GM19438 (cell line): Measurements from ENCODE around the gene SH2D1A.
"Not testable (repeated sequence)": the region's sequence is repeated elsewhere in the genome, so short reads cannot be mapped to it uniquely, and the experiment has no call there.

Experiments used
- ATAC-seq: cut with Tn5 transposase; IDR thresholded peaks from one replicate; pipeline ENCODE4 v1.9.1; 2021; ENCODE audit warnings: low read depth; ENCODE audit not compliant: unreplicated experiment

The SH2D1A gene

DNA sequence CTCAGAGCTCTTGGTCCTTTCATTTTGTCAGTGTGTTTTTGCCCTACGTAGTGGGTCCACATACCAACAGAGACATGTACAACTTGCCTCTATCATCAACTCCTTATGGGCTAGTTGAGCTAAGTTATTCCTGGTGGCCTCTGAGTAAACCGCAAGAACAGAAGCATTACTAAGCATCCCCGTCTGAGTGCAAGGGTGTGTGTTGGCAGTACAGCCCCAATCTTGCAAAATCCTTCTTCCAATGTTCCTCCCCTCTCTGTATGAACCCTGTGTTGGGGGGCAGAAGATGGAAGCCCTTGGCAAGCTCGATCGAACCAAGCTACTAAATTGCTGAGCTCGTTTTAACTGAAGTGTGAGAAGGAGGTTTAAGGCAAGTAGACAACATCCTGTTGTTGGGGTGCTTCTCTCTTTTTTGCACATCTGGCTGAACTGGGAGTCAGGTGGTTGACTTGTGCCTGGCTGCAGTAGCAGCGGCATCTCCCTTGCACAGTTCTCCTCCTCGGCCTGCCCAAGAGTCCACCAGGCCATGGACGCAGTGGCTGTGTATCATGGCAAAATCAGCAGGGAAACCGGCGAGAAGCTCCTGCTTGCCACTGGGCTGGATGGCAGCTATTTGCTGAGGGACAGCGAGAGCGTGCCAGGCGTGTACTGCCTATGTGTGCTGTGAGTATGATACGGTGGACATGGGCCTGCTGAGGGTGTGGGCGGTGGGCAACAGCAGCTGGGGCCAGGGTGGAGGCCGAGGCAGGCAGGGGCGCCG lies at the start of gene SH2D1A:
Gene SH2D1A (plus strand): TSS at position 447 of the 760 bp plus-strand sequence. CDS start 80 bp downstream, at position 527.
- ATAC-seq = no peak

GRCh38 chrX:124299323-124299722 lies 47.0 kb upstream of the SH2D1A start:
- not testable (repeated sequence) for ATAC-seq

DNA sequence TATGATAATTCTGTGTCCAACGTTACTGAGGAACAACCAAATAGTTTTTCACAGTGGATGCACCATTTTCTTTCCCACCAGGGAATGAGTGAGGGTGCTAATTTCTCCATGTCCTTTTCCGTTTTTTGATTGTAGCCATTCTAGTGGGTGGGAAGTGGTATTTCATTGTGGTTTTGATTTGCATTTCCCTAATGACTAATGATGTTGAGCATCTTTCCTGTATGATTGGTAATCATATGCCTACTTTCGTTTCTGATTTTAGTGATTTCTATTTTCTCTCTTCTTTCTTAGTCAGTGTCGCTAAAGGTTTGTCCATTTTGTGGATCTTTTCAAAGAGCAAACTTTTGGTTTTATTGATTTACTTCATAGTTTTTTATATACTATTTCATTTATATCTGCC lies 46.0 kb upstream of the SH2D1A start:
- no peak for ATAC-seq

- ATAC-seq = no peak
Observed at GRCh38 chrX:124307253-124307907, 39.0 kb upstream of the SH2D1A start.

GRCh38 chrX:124325732-124326131 lies 20.6 kb upstream of the SH2D1A start:
- no peak for ATAC-seq

DNA sequence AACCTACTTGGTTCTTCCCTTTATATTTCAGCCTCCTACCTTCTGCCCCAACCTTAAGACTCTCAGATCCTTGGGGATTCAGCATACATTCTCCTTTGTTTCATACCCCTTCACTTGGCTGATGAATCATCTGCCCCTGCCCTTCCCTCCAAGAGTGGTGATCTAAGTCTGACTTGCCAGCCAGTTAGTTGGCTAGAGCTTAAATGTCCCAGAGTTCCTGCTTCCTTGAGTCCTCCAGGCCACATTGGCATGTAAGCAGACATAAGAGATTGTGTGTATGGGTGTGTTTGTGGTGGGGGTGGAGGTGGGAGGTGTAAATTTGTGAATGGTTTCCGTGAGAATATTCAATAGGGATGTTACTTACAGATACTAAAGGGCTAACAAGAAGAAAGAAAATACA lies 17.6 kb upstream of the SH2D1A start:
- ATAC-seq = no peak

DNA sequence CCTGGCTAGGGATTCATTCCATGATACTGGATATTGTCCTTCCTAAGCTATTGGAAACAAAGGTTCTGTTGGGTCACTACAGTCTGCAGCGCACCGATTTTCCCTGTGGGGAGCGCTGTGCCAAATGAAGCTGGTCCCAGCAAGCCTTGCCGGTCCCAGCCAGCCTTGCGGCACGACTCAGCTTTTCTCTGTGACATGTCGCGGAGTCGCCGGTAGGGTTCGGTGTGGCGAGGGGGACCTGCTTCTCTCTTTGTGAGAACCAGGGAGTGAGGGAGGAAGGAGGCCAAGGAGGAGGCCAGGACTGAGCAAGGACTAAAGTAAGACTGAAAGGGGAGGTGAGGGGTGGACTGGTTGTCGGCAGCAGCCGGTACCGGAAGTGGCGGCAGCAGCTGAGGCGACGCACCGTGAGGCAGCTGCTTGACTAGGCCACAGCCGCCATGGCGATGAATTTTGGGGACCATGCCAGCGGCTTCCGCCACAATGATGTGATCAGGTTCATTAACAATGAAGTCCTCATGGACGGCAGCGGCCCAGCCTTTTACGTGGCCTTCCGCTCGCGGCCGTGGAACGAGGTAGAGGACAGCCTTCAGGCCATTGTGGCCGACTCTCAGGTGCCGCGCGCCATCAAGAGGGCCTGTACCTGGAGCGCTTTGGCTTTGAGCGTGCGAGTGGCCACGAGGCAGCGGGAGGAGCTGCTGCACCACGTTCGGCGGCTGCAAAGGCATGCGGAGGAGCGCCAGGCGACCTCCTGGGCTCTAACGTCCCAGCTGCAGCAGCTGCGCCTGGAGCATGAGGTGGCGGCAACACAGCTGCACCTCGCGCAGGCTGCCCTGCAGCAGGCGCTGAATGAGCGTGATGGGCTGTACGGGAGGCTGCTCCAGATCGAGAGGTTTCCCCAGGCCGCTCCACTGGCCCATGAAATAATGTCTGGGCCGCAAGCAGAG lies 13.6 kb upstream of the SH2D1A start, which contains the start of gene TEX13D:
Gene TEX13D (plus strand): TSS at position 180 of the 944 bp plus-strand sequence. CDS start 258 bp downstream, at position 438.
- ATAC-seq = no peak

DNA sequence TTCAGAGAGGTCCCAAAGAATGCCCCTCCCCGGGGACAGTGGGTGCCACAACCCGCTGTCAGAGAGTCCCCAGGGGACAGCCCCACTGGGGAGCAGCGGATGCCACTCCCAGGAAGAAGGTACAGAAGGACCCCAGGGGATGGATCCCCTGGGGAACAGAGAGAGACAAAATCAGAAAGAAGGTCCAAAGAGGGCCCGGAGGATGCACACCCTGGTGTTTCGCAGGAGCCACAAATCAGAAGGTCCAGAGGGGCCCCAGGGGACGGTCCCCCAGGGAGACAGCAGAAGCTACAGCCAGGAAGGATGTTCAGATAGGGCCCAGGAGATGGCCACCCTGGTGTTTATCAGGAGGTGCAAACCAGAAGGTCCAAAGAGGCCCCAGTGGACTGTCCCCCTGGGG lies 12.5 kb upstream of the SH2D1A start:
- no peak for ATAC-seq

GRCh38 chrX:124334555-124334954 lies 11.8 kb upstream of the SH2D1A start:
- not testable (repeated sequence) for ATAC-seq

- no peak for ATAC-seq
Observed at GRCh38 chrX:124335598-124335997, 10.8 kb upstream of the SH2D1A start.

- ATAC-seq = no peak
Observed at GRCh38 chrX:124337916-124338315, 8.4 kb upstream of the SH2D1A start.

DNA sequence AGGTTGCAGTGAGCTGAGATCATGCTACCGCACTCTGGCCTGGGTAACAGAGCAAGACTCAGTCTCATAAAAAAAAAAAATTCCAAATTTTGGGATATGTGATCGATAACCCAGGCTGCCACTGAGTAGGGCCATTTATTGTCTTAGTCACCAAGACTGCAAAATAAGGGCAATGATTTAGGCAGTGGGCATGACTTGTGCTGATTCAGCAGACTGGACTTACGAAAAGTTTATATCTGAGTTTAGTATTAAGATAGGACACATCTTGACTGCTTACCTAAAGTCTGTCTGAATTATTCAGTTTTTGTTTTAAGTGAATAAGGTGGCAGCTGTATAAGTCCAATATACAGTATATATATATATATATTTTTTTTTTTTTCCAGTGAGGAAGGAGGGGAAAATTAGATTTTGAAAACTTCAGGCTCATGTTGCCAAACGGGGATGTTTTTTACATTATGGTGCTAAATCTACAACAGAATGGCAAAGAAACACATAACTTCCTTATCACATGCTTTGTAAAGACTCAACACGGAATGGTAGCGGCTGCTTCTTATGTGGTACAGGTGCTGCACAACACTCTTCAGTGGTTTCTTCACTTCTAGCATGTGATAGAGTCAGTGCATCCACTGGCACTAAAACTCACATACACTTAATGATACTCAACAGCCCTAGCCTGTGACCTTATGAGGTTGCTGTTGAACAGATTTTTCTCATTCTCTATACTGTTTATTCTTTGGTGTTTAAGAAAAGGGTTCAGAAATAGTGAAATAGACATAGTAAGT lies 7.4 kb upstream of the SH2D1A start:
- ATAC-seq = no peak

GRCh38 chrX:124341396-124342132 lies 4.8 kb upstream of the SH2D1A start:
- no peak for ATAC-seq

- no peak for ATAC-seq
Observed at GRCh38 chrX:124342174-124342867, 4.0 kb upstream of the SH2D1A start.

- no peak for ATAC-seq
Observed at GRCh38 chrX:124343016-124343415, 3.3 kb upstream of the SH2D1A start.

- no peak for ATAC-seq
Observed at GRCh38 chrX:124344246-124344645, 2.1 kb upstream of the SH2D1A start.

DNA sequence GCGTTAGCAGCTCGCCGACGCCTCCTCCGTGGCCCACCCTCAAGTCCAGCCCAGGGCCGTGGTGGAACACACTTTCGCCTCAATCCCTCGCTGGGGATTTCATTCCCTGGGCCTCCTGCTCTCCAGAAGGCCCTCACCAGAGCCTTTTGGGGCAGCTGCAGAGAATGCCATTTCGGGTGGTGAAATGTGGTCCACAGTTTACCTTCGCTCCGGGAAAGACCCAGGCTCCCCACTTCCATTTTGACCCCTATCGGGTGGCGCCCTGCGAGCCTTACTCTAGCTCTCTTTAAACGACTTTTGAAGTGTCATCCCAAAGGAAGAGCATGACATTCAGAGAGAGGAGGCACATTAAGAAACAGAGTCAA lies 496 bp downstream of the SH2D1A start:
- ATAC-seq = no peak

DNA sequence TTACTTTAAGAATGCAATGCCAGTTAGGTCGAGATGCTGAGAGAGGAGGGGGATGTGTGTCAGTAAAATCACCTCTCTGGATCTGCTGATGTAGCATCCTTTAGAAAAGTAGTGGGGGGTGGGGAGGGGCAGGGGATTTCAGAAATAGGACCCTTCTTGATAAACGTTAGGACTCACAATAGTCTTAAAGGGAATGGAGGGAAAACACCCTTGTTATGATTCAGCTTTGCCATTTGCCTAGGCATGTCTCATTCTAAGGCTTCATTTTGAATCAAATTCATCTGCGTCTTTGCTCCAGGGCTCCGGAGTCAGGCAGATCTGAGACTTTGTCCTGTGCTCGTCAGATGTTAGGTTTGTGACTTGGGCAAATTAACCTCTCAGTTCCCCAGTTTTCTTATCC lies 879 bp downstream of the SH2D1A start:
- no peak for ATAC-seq

- no peak for ATAC-seq
Observed at GRCh38 chrX:124348182-124348581, 1.8 kb downstream of the SH2D1A start.
